Measurements from ENCODE around the gene TOP1. TPM values are rescaled to one million over a fixed set of nuclear protein-coding genes. Genes with fewer than 3 reads are reported as not detected.

Gene TOP1
- total RNA-seq, 2 donors from 2014 or later: 19.7 to 21.2 TPM

DNA sequence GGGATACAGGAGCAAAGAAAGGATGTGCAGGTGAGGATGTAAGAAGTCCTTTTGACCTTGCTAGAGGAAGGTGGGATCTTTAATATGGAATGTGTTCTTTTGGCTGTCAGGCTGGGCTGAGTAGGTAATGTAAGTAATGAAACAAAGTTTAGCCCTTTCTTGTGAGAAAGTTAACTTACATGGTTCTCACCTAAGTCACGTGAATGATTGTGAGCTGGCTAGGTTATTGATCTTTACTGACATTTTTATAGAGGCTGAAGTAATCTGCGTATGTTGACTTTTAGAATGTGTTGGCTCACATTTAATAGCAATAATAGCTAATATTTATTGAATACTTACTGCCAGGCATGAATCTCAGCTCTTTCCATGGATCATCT is 2.6 kb downstream of the TOP1 start:
- Histone ChIP-seq H3K27me3 (no peaks in the 10 kb centered on the region), H3K36me3 (no peaks in the 10 kb centered on the region), H3K4me3 (peak overlapping the region; percentile 71 to 86), H3K4me1 (peaks cover 0 to 70% of the 10 kb centered on the region in 2 donors), H3K27ac (peak overlapping the region in 1 of 2 donors; percentile 92), H3K9me3 (no peaks in the 10 kb centered on the region)
- no peak for DNase-seq (ENCODE audit: low spot score)
- TF ChIP-seq, protein P1, sequence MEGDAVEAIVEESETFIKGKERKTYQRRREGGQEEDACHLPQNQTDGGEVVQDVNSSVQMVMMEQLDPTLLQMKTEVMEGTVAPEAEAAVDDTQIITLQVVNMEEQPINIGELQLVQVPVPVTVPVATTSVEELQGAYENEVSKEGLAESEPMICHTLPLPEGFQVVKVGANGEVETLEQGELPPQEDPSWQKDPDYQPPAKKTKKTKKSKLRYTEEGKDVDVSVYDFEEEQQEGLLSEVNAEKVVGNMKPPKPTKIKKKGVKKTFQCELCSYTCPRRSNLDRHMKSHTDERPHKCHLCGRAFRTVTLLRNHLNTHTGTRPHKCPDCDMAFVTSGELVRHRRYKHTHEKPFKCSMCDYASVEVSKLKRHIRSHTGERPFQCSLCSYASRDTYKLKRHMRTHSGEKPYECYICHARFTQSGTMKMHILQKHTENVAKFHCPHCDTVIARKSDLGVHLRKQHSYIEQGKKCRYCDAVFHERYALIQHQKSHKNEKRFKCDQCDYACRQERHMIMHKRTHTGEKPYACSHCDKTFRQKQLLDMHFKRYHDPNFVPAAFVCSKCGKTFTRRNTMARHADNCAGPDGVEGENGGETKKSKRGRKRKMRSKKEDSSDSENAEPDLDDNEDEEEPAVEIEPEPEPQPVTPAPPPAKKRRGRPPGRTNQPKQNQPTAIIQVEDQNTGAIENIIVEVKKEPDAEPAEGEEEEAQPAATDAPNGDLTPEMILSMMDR (IDR thresholded peaks at IDR 0.05): no peak

DNA sequence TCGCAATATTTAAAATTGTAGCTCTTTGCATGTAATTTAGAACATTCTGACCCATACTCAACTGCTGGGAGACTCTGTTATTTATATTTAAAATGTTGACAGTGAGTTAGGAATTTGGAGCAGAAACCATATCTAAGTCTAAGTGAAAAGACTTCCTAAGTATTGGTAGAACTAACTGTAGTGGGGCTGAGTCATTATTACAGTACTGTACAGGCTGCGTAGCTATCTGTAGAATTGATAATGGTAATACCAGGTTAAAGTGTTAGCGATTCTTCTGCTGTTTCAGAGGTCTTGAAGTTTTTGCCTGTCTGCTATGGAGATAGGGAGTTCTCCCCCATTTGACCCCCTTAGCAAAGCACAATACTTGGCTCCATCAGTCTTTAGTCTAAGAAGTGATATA is 3.6 kb downstream of the TOP1 start:
- Histone ChIP-seq H3K9me3 (no peaks in the 10 kb centered on the region), H3K36me3 (no peaks in the 10 kb centered on the region), H3K4me1 (peaks cover 0 to 76% of the 10 kb centered on the region in 2 donors), H3K27me3 (no peaks in the 10 kb centered on the region), H3K27ac (no peak overlapping the region), H3K4me3 (peak overlapping the region in 1 of 2 donors; percentile 9)
- TF ChIP-seq, protein P1 (IDR thresholded peaks at IDR 0.05): no peak
- no peak for DNase-seq (ENCODE audit: low spot score)

DNA sequence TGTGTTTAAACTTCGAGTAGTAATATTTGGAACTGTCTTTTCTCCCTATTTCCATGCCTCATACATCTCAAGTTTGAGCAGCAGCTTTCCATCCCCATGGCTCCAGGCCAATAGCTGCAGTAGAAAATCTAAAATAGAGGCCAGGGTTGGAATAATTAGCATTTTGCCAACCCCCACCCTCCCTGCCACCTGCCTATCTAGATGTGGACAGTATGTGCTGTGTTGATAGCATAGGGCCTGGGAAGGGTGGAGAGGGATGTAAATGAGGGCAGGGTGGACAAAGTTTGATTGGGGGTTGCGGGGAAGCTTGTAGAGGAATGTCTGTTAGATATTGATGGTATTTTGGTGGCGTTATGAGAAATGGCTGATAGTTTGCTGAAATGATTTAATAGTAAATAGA is 5.6 kb downstream of the TOP1 start:
- Histone ChIP-seq H3K36me3 (no peaks in the 10 kb centered on the region), H3K4me1 (peaks cover 0 to 81% of the 10 kb centered on the region in 2 donors), H3K27me3 (no peaks in the 10 kb centered on the region), H3K4me3 (no peak overlapping the region), H3K9me3 (no peaks in the 10 kb centered on the region), H3K27ac (peak overlapping the region in 1 of 2 donors; percentile 20)
- no peak for DNase-seq (ENCODE audit: low spot score)
- TF ChIP-seq, protein P1 (IDR thresholded peaks at IDR 0.05): no peak

DNA sequence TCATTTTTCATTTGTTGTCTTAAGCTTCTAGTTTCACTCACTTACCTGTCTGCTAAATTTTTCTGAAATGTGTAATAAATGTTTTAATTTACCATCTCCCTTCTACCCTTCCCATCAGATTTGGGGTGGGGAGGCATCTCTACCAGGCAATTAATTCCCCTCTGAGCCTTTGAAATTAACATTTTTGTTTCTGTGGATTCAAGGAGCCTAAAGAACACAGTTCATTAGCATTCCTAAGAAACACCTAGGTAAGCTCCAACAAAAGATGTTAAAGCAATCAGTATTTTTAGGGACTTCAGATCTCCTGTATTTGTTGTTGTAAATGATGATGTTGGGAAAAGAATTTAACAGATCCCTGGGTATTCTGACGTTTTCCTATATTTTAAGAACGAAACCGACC is 6.6 kb downstream of the TOP1 start:
- Histone ChIP-seq H3K9me3 (no peaks in the 10 kb centered on the region), H3K4me1 (peaks cover 0 to 81% of the 10 kb centered on the region in 2 donors)

DNA sequence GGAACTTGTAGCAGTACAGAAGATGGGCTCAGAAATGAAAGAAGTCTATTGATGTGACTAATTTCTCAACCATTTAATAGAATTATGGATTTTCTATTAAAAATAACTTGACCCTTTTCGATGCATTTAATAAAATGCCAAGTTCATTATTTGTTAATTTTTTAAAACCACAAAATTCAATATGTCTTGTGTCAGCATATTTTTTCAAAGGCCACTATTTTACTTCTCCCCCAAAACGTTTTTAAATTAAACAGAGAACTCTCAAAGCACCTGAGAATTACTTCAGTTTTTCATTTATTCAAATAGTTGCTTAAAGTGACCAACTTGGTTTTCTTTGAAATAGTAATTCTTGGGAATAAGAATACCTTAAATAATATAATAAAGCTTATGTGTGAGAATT is 8.6 kb downstream of the TOP1 start:
- DNase-seq (ENCODE audit: low spot score): no peak
- Histone ChIP-seq H3K4me3 (no peak overlapping the region), H3K4me1 (peaks cover 0 to 71% of the 10 kb centered on the region in 2 donors), H3K36me3 (no peaks in the 10 kb centered on the region), H3K27me3 (no peaks in the 10 kb centered on the region), H3K9me3 (no peaks in the 10 kb centered on the region), H3K27ac (no peak overlapping the region)
- TF ChIP-seq, protein P1 (IDR thresholded peaks at IDR 0.05): no peak

More for the DNA sequence above, 6.6 kb downstream of the TOP1 start:
- no peak for DNase-seq (ENCODE audit: low spot score)
- Histone ChIP-seq H3K27me3 (no peaks in the 10 kb centered on the region), H3K27ac (no peak overlapping the region), H3K36me3 (no peaks in the 10 kb centered on the region), H3K4me3 (no peak overlapping the region)
- TF ChIP-seq, protein P1 (IDR thresholded peaks at IDR 0.05): no peak

DNA sequence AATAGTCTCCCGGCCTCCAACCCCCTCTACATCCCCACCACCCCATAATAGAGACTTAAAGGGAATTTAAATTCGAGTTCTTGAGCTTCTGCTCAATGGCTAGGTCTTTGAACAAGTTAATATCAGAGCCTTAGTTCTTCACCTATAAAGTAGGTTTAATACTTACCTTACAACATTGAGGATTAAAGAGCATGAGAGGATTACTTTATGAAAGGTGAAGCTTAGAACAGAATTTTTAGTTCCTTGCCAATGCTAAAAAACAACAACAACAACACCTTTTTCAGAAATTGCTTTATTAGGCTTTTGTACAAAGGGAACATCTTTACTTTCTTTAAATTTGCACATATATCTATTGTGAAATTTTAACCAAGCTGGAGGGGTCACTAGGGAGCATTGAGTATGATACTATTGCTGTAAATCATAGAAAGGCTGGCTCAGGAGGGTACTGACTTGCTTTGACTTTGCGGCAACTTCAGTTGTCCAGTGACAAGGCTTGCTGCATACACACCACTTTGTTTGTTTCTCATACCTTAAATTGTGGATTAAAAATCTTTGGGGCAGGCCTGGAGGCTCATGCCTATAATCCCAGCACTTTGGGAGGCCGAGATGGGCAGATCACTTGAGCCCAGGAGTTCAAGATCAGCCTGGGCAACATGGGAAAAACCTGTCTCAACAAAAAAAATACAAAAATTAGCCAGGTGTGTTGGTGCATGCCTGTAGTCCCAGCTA is 9.7 kb downstream of the TOP1 start:
- TF ChIP-seq, protein P1 (IDR thresholded peaks at IDR 0.05): no peak
- H3K27me3 ChIP-seq: no peaks in the 10 kb centered on the region
- no peaks in the 10 kb centered on the region for H3K9me3 ChIP-seq
- no peak overlapping the region for H3K27ac ChIP-seq
- DNase-seq (ENCODE audit: low spot score): no peak
- H3K4me3 ChIP-seq: no peak overlapping the region
- no peaks in the 10 kb centered on the region for H3K36me3 ChIP-seq
- H3K4me1 ChIP-seq: peaks cover 0 to 71% of the 10 kb centered on the region in 2 donors
